Caco-2 (cell line): ENCODE measurements around the gene UCK1. TPM values are rescaled to one million over a fixed set of nuclear protein-coding genes. Genes with fewer than 3 reads are reported as not detected.

Source experiments
- BruUV-seq: library from RNA; stranded (reverse); fragments of 400-500 nt; replicated peaks from 2 replicates; lab custom pipeline; 2021; lab: Mats Ljungman, UMichigan
- CTCF ChIA-PET: fragments of 300-600 bp; sonication (Branson Sonifier 250); formaldehyde crosslinking; loops from one replicate; lab custom pipeline; 2022; ENCODE audit warnings: antibody characterized with exemption; lab: Charles Lee
- POLR2A ChIA-PET: fragments of 300-600 bp; sonication (Branson Sonifier 250); formaldehyde crosslinking; loops from one replicate; lab custom pipeline; 2022; ENCODE audit warnings: antibody characterized with exemption; lab: Charles Lee
- DNase-seq, 2 experiments: peaks; one replicate each; pipeline versions ENCODE4 v3.0.0 to v3.0.0-alpha.2; 2020 to 2022
- H3K27me3 ChIP-seq: replicated peaks from 2 replicates; pipeline ENCODE4 v1.6.0; 2011; ENCODE audit warnings: low read length; ENCODE audit not compliant: control insufficient read depth, insufficient read depth
- H3K36me3 ChIP-seq: 2 replicates; pipeline ENCODE4 v1.5.1; 2011; ENCODE audit warnings: low read length; ENCODE audit not compliant: control insufficient read depth, insufficient read depth
- H3K4me1 ChIP-seq: fragments of 250-450 bp; sonication (Bioruptor Pico); 2 replicates; pipeline ENCODE4 v1.5.1; 2020; ENCODE audit warnings: mild to moderate bottlenecking
- H3K4me3 ChIP-seq: 2 replicates; pipeline ENCODE4 v1.5.1; 2011; ENCODE audit warnings: low read depth, mild to moderate bottlenecking, control low read depth, low read length
- H3K9me3 ChIP-seq: fragments of 250-450 bp; sonication (Bioruptor Pico); 2 replicates; pipeline ENCODE4 v1.5.1; 2020; ENCODE audit warnings: mild to moderate bottlenecking, moderate library complexity
- H3K27ac Mint-ChIP-seq: one replicate; pipeline ENCODE4 v1.8.0; 2022; ENCODE audit warnings: mixed read lengths; ENCODE audit not compliant: unreplicated experiment
- H3K27me3 Mint-ChIP-seq: one replicate; pipeline ENCODE4 v1.8.0; 2022; ENCODE audit warnings: mixed read lengths; ENCODE audit not compliant: insufficient read depth, unreplicated experiment
- H3K36me3 Mint-ChIP-seq: one replicate; pipeline ENCODE4 v1.8.0; 2022; ENCODE audit warnings: mild to moderate bottlenecking, mixed read lengths; ENCODE audit not compliant: insufficient read depth, unreplicated experiment
- H3K4me1 Mint-ChIP-seq: one replicate; pipeline ENCODE4 v1.8.0; 2022; ENCODE audit warnings: low read depth, mixed read lengths; ENCODE audit not compliant: unreplicated experiment
- H3K4me3 Mint-ChIP-seq: one replicate; pipeline ENCODE4 v1.8.0; 2022; ENCODE audit warnings: mild to moderate bottlenecking, moderate library complexity, mixed read lengths; ENCODE audit not compliant: unreplicated experiment
- H3K9me3 Mint-ChIP-seq: one replicate; pipeline ENCODE4 v1.8.0; 2022; ENCODE audit warnings: mixed read lengths; ENCODE audit not compliant: unreplicated experiment
- intact Hi-C: fragments of 100-400 bp; cut with micrococcal nuclease; formaldehyde crosslinking; loops from one replicate; pipeline ENCODE4 v1.10.0; 2022; ENCODE audit not compliant: unreplicated experiment
- total RNA-seq: library from RNA; stranded (reverse); gene quantifications from 2 replicates; pipeline ENCODE4 v1.2.3, GENCODE V29; 2022
- TF ChIP-seq, protein P1 (sequence below), 2 experiments: fragments of 200-600 bp in 1 of 2; IDR thresholded peaks; 1 replicate in 1 of 2; 2 replicates in 1 of 2; pipeline versions ENCODE4 v1.5.1 to v1.8.0; 2011 to 2022; ENCODE audit warnings: antibody characterized with exemption in 1 of 2, control low read depth in 1 of 2, inconsistent platforms in 1 of 2, low read depth in 1 of 2, low read length in 1 of 2, mild to moderate bottlenecking in 1 of 2, moderate library complexity in 1 of 2; ENCODE audit not compliant: insufficient read depth in 1 of 2, severe bottlenecking in 1 of 2, unreplicated experiment in 1 of 2

UCK1 gene
- total RNA-seq, 1 experiment from 2014 or later, result 25.7 TPM

DNA sequence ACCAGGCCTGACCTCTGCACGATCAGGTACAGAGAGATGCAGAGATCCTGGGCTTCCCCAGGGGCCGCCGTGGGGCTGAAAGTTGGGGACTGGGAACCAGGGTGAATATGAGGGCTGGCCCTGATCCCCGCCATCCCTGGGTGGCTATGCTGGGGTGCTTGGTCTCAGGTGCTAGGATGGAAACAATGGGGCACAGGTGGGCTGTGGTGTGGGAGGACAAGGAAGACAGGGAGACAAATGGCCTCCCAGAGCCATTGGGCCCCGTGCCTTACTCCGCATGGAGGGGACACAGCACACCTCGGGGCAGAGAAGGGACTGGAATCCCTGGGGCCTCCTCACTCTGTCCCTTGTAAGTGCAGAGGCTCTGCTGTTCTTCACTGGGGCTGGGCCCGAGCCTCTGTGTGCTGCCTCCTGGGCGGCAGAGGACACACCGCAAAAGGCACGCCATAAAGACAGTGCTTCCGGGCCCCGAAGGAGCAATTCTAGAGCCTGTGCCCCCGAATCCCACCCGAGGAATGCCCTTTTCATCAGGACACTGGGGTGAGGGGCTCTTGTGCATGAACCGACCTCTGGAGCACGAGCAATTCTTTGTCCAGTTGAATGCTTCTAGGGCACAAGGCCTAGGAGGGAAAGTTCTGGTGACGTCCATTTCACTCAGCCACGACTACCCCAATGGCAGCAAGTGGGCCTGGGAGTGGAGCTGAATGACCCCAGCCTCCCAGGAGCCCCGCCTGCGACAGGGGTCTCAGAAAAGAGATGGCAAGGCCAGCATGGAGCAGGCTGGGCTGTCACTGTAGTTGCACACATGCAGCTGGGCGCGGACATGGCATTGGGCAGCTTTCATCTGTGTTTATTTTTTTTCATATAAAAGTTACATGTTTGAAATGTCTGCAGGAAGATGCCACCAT is 45.1 kb upstream of the UCK1 start:
- BruUV-seq, result no TSS peak
- H3K4me3 Mint-ChIP-seq, result no peak overlapping the region
- H3K4me1 Mint-ChIP-seq, result no peaks in the 10 kb centered on the region
- Histone ChIP-seq H3K4me3 (no peak overlapping the region), H3K36me3 (peaks cover 3% of the 10 kb centered on the region), H3K9me3 (no peaks in the 10 kb centered on the region), H3K4me1 (no peaks in the 10 kb centered on the region), H3K27me3 (no peaks in the 10 kb centered on the region)
- no peaks in the 10 kb centered on the region for H3K27me3 Mint-ChIP-seq
- peaks cover 46% of the 10 kb centered on the region for H3K36me3 Mint-ChIP-seq
- no peak for DNase-seq
- CTCF ChIA-PET, result no interaction called here
- no peaks in the 10 kb centered on the region for H3K9me3 Mint-ChIP-seq
- no peak overlapping the region for H3K27ac Mint-ChIP-seq
- intact Hi-C loops, result no loop called here
- TF ChIP-seq, protein P1, sequence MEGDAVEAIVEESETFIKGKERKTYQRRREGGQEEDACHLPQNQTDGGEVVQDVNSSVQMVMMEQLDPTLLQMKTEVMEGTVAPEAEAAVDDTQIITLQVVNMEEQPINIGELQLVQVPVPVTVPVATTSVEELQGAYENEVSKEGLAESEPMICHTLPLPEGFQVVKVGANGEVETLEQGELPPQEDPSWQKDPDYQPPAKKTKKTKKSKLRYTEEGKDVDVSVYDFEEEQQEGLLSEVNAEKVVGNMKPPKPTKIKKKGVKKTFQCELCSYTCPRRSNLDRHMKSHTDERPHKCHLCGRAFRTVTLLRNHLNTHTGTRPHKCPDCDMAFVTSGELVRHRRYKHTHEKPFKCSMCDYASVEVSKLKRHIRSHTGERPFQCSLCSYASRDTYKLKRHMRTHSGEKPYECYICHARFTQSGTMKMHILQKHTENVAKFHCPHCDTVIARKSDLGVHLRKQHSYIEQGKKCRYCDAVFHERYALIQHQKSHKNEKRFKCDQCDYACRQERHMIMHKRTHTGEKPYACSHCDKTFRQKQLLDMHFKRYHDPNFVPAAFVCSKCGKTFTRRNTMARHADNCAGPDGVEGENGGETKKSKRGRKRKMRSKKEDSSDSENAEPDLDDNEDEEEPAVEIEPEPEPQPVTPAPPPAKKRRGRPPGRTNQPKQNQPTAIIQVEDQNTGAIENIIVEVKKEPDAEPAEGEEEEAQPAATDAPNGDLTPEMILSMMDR (IDR thresholded peaks at IDR 0.05; ENCODE audit: insufficient read depth in 1 of 2, low read depth in 1 of 2, low read length in 1 of 2, severe bottlenecking in 1 of 2, unreplicated experiment in 1 of 2), result no peak
- POLR2A ChIA-PET, result no interaction called here

DNA sequence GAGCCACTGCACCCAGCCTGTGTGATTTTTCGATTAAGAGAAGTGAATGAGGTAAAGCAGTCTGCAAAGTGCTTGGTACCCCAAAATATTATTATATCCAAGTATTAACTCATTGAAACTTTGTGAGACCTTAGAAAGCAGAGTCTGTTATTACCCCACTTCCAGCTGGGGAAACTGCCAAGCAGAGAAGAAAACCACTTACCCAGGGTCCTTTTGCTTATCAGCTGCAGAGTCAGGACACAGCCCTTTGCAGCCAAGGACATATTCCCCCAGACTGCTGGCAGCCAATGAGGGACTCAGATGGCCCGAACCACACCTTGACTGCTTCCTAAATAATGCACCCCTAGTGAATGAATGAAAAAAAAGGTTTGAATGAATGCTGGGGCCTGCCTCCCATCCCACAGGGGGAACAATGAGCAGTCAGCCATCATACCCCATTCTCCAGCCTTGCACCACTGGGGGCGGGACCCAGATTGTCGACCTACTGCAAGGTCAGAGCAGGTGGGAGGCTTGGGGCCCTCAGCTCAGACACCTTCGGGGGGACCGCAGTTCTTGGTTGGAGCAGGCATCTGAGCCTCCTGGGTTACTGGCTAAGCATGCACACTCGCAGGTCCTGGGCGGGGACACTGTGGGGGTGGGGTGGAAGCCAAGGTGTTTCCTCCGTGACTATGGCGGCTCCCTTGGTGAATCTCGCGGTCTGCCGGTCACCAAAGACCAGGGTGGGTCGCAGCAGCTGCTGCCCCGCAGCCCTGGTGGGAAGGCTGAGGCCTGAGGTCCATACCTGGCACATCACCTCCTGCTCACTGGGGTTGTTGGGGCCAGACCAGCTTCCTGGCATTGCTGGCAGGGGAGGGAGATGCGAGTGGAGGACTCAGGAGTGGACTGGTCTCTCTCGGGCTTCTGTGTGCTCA is 43.9 kb upstream of the UCK1 start:
- CTCF ChIA-PET, result no interaction called here
- POLR2A ChIA-PET, result no interaction called here

More for the DNA sequence above, 43.9 kb upstream of the UCK1 start:
- no peaks in the 10 kb centered on the region for H3K4me1 ChIP-seq
- no peak overlapping the region for H3K4me3 Mint-ChIP-seq
- TF ChIP-seq, protein P1 (IDR thresholded peaks at IDR 0.05; ENCODE audit: insufficient read depth in 1 of 2, low read depth in 1 of 2, low read length in 1 of 2, severe bottlenecking in 1 of 2, unreplicated experiment in 1 of 2), result no peak
- H3K27ac Mint-ChIP-seq, result no peak overlapping the region
- H3K27me3 ChIP-seq, result no peaks in the 10 kb centered on the region
- intact Hi-C loops, result no loop called here
- peaks cover 3% of the 10 kb centered on the region for H3K36me3 ChIP-seq
- H3K4me3 ChIP-seq, result no peak overlapping the region
- H3K27me3 Mint-ChIP-seq, result no peaks in the 10 kb centered on the region
- no peaks in the 10 kb centered on the region for H3K4me1 Mint-ChIP-seq
- H3K9me3 ChIP-seq, result no peaks in the 10 kb centered on the region
- peaks cover 36% of the 10 kb centered on the region for H3K36me3 Mint-ChIP-seq
- no peaks in the 10 kb centered on the region for H3K9me3 Mint-ChIP-seq
- no TSS peak for BruUV-seq
- no peak for DNase-seq
